ENCODE results near the gene MAN2B2.

- TF ChIP-seq, protein P1, sequence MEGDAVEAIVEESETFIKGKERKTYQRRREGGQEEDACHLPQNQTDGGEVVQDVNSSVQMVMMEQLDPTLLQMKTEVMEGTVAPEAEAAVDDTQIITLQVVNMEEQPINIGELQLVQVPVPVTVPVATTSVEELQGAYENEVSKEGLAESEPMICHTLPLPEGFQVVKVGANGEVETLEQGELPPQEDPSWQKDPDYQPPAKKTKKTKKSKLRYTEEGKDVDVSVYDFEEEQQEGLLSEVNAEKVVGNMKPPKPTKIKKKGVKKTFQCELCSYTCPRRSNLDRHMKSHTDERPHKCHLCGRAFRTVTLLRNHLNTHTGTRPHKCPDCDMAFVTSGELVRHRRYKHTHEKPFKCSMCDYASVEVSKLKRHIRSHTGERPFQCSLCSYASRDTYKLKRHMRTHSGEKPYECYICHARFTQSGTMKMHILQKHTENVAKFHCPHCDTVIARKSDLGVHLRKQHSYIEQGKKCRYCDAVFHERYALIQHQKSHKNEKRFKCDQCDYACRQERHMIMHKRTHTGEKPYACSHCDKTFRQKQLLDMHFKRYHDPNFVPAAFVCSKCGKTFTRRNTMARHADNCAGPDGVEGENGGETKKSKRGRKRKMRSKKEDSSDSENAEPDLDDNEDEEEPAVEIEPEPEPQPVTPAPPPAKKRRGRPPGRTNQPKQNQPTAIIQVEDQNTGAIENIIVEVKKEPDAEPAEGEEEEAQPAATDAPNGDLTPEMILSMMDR (IDR thresholded peaks at IDR 0.05): no peak
- no peak for TF ChIP-seq POLR2AphosphoS5 (IDR thresholded peaks at IDR 0.05)
- TF ChIP-seq POLR2A (IDR thresholded peaks at IDR 0.05): no peak
- no peak for TF ChIP-seq EP300 (IDR thresholded peaks at IDR 0.05)
Observed at GRCh38 chr4:6580353-6580752, 5.4 kb downstream of the MAN2B2 start.
